Stimulated activated CD8-positive, alpha-beta memory T cell treated with anti-CD3 and anti-CD28 coated beads, Interleukin-4, amount 100 ng/mL, for 24 hours (primary cell): ENCODE results near the gene ARHGAP33.

Experiments used
- DNase-seq: peaks from one replicate; pipeline ENCODE4 v3.0.0-alpha.2; 2020; ENCODE audit warnings: low read depth

ARHGAP33 gene

GRCh38 chr19:35777961-35778360 is 2.6 kb downstream of the ARHGAP33 start:
- DNase-seq, result no peak

GRCh38 chr19:35779033-35779432 is 3.7 kb downstream of the ARHGAP33 start:
- no peak for DNase-seq

- no peak for DNase-seq
Observed at GRCh38 chr19:35780058-35780457, 4.7 kb downstream of the ARHGAP33 start.

GRCh38 chr19:35780717-35781116 is 5.4 kb downstream of the ARHGAP33 start:
- DNase-seq, result no peak

GRCh38 chr19:35781650-35782049 is 6.3 kb downstream of the ARHGAP33 start:
- no peak for DNase-seq

GRCh38 chr19:35782589-35782988 is 7.2 kb downstream of the ARHGAP33 start:
- DNase-seq, result no peak

GRCh38 chr19:35783469-35784434 is 8.4 kb downstream of the ARHGAP33 start:
- DNase-seq, result no peak

- DNase-seq, result no peak
Observed at GRCh38 chr19:35784503-35785338, 9.4 kb downstream of the ARHGAP33 start.

GRCh38 chr19:35785339-35785627 is 9.9 kb downstream of the ARHGAP33 start:
- DNase-seq, result no peak

GRCh38 chr19:35786299-35787160 is 11.2 kb downstream of the ARHGAP33 start:
- DNase-seq, result no peak

GRCh38 chr19:35787227-35787799 is 11.9 kb downstream of the ARHGAP33 start:
- no peak for DNase-seq

- no peak for DNase-seq
Observed at GRCh38 chr19:35788205-35788960, 13.0 kb downstream of the ARHGAP33 start.

- no peak for DNase-seq
Observed at GRCh38 chr19:35789195-35789977, 14.0 kb downstream of the ARHGAP33 start.

GRCh38 chr19:35789978-35790944 is 14.9 kb downstream of the ARHGAP33 start:
- DNase-seq, result no peak

GRCh38 chr19:35790981-35791813 is 15.8 kb downstream of the ARHGAP33 start:
- no peak for DNase-seq

- no peak for DNase-seq
Observed at GRCh38 chr19:35791814-35792279, 16.5 kb downstream of the ARHGAP33 start.

- DNase-seq, result no peak
Observed at GRCh38 chr19:35792312-35792711, 16.9 kb downstream of the ARHGAP33 start.

- DNase-seq, result no peak
Observed at GRCh38 chr19:35792888-35793287, 17.5 kb downstream of the ARHGAP33 start.
